GM19397 (cell line): ENCODE results near the gene CFAP77.

ENCODE experiments used
- ATAC-seq: cut with Tn5 transposase; IDR thresholded peaks from one replicate; pipeline ENCODE4 v1.9.1; 2021; ENCODE audit warnings: mild to moderate bottlenecking, moderate library complexity; ENCODE audit not compliant: unreplicated experiment

CFAP77 gene

DNA sequence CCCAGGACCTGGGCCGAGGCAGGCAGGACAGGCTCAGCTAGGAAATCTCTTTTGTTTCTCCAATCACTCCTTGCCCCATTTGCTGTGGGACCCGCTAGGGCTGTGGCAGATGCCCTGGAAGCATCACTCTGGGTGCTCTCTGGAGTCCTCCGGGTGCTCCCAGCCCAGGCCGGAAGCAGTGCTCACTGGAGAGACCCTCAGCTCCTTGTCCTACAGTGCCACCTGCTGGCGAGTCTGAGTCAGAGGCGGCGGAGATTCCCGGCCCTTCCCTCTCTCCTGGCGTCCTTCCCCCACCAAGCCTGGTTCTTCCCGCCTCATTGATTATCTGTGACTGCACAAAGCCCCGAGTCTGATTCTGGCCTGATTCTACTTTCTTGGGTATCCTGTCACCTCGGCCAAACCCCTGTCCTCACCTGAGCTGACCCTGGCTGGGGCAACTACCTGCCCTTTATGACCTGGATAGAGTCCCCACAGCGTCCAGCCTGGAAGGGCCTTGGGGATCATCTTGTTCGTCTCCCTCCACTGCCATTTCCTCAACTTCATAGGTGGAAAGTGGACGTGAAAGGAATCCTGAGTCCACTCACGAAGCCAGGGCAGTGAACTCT is 165.1 kb downstream of the CFAP77 start:
- ATAC-seq, result no peak

GRCh38 chr9:132575811-132576210 is 165.8 kb downstream of the CFAP77 start:
- no peak for ATAC-seq

DNA sequence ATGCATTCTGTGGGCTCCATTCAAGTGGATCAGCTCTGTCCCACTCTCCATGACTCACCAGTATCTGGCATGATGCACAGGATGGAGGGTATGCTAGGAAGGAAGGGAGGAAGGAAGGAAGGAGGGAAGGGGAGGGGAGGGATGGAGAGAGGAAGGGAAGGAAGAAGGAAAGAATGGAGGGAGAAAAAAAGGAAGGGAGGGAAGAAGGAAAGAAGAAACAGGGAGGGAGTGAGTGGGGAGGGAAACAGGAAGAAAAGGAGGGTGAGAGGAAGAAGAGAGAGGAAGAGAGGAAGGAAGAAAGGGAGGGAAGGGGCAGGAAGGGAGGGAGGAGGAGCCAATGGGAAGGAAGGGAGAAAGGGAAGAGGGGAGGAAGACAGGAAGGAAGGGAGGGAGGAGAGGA is 167.1 kb downstream of the CFAP77 start:
- no peak for ATAC-seq

DNA sequence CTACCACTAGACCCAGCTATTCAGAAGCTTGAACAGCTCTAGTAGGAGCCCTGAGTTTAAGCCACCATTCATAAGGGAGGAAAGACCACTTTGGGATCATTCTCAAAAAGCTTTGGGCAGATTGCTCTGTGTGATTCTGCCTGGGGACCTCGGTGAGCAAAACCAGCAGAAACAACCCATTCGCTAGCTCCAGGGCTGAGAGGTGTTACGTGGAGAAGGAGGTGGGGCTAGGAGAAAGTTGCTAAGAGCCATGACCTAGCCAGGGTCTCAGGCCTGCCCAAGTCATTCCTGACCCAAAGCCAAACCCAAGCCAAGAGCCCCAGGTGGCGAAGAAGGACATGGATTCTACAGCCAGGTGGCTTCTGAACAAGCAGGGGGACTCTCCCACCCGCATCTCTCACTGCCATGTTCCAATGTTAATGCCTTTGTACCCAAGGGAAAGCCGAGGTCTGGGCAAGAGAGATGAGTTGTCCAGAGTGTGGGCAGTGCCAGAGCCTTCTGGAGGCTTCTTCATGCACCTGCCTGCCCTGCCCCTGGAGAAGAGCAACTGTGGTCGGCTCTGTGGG is 168.4 kb downstream of the CFAP77 start:
- no peak for ATAC-seq

DNA sequence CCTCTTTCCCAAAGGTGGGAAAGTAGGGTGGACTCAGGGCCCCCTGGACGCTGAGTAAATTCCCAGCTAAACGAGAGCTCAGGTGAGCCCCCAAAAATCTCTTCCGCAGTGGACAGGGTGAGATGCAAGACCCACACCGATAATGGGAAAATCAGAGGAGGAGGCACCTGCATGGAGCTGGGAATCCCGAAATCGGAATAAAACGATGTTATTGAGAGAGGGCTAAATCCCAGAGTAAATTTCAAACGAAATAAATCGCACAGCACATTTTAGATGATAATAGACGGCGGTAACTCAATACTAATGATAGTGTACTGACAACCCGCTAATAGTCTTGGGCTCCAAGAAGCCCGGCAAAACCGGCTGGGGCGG is 169.4 kb downstream of the CFAP77 start:
- no peak for ATAC-seq

DNA sequence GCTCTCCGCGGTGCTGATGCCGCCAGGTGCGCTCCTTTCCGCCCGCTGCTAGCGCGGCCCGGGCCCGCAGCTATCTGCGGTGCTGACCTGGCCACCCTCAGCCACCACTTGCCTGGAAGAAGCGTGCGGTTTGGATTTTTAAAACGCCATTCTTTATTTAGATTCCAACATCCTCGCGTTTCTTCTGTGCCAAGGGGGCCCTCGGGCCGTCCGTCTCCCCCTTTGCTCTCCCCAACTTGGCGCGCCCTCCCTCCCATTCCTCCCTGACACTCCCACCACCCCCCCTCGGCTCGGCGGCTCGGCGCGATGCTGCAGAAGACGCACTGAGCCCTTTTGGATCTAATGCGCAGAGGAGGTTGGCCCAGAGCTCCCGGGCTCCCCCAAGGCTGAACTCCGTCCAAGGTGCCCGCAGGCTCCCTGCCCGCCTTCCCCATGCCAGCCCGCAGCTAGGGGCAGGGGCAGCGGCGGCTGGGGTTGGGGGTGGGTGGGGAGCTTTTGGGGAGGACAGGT is 172.3 kb downstream of the CFAP77 start, which contains the start of gene BARHL1:
BARHL1 (plus strand) TSS at position 331 of the 510 bp plus-strand sequence. CDS start 192 bp downstream, outside the sequence.
- ATAC-seq, result no peak

DNA sequence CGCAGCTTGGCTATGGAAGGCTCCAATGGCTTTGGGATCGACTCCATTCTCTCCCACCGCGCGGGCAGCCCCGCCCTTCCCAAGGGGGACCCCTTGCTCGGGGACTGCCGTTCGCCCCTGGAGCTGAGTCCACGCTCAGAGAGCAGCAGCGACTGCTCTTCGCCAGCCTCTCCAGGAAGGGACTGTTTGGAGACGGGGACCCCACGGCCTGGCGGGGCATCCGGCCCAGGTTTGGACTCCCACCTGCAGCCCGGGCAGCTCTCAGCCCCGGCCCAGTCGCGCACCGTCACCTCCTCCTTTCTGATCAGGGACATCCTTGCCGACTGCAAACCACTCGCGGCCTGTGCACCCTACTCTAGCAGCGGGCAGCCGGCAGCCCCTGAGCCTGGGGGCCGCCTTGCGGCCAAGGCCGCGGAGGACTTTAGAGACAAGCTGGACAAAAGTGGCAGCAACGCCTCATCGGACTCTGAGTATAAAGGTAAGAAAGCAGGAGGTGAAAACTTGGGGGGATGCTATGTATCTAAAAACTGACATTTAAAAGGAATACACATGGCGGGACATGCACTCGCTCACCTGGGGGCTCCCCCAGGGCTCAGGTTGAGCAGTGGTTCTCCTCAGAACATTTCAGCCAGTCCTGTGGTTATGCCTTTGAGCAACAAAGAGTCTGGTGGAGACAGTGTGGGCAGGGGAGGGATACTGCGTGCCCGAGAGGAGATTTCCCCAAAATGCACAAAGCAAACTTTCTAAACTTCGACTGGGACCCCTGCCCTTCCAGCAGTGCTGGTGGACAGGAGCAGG is 173.0 kb downstream of the CFAP77 start:
- no peak for ATAC-seq

GRCh38 chr9:132583584-132584304 is 173.7 kb downstream of the CFAP77 start:
- no peak for ATAC-seq

DNA sequence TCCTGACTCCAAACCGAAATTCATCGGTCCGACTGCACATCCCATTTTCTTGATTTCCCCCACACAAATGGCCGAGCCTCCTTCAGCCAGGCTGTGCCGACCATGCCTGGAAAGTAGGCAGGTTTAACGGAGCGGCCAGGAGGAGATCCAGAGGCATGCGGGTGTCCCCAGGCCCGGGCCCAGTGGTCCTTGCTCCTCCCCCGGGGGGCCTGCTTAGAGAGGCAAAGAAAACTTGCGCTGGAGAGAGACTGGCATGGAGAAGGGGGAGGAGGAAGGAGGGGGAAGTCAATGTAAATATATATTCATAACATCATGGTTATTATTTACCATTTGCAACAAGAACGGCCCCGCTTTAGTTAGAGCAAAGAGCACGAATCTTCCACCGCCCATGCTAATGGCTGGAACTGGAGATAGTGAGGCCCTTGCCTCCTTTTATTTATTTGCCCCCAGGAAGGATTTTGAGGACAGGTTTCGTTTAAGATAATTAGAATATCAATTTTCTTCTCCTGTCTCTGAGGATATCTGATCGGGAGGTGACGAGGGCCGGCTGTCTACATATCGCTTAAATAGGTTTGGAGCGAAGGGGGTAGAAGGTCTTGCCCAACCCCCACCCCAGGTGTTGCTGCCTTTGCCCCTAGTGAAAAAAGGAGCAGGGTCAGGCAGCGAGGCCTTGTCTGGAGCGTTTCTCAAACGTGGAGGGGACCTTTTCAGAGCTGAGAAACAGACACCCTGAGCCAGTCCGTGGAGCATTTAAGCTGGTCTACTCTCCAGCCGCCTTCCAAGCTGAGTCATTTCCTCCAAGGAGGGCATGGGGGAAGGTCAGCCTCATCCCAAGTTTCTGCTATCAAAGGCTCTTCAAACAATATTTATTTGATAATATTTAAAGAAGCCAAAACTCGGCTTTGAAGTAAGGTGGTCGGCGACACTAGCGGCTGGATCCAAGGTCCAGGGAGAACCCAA is 174.9 kb downstream of the CFAP77 start:
- no peak for ATAC-seq

DNA sequence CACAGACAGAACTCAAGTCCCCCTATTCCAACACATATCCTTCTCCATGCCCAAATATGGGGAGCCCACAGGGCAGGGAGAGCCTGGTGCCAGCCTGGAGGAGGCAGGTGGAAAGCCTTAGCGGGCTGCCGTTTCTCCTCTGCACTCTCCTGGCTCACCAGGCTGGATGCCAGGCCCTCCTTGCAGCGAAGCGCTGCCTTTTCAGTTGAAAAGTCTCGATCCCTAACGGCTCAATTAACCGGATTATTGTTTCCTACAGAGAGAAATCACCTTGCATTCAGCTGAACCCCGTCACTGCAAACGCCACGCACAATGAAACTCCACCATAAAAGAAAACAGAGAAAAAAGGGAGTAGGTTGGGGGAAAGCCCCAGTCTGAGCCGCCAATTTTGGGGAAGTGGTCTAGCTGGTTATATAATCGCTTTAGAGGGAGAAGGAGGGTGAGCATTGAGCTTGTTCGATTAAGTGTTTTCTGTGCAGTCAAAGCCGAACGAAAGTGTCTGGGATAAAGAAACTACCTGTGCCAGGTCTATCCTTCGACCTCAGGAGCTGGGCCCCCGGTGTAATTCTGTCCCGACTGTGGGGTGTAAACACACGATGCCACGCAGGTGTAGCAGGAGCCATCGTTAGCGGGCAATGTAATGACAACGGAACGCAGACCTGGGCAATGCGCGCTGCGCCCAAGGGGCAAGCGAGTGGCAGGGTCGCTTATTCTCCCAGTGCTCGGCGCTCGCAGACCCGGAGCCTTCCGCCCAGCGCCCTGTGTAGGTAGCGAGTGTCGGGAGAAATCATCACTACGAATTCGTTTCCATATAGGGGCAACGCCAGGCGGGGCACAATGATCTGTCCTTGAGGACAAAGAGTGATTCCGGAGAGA is 176.2 kb downstream of the CFAP77 start:
- no peak for ATAC-seq

DNA sequence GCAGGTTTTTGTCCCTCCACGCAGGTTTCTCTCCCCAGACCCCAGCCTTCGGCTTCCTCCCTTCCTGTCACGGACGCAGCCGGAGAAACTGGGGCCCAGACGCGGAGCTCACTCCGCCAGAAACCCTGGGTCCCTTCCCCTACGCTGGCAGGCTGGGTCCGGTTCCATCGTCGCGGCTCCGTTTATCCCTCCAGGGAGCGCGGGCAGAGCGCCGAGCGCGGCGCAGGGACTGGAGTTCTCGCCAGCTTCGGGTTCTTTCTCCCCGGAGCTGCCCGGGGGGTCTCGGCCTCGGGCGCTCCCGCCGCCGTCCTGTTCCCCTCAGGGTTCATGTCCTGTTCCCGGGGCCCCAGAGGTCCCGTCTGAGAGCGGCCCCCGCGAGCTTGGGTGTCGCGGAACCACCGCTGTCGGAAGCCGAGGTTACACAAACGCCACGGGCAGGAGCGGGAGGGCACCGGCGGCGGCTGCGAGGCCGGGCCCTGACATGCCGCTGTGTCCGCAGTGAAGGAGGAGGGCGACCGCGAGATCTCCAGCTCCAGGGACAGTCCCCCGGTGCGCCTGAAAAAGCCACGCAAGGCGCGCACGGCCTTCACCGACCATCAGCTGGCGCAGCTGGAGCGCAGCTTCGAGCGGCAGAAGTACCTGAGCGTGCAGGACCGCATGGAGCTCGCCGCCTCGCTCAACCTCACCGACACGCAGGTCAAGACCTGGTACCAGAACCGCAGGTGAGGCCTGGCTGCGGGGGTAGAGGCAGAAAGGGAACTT is 177.0 kb downstream of the CFAP77 start:
- no peak for ATAC-seq

DNA sequence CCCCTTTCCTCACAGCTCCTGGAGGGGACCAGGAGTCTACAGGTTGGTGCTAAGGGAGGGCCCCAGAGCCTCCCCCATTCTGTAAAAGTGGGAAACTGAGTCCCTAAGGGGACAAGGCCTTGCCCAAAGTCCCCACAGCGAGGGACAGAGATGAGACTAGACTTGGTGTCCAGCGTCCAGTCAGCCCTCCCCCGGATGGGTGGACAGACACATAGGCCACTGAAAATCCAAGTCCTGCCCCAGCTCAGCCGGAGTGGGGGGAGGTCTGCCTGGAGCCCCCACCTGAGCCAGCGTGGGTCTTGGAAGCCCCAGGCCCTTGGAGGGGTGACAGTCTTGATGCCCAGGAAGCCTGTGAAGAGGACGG is 177.6 kb downstream of the CFAP77 start:
- ATAC-seq, result no peak

DNA sequence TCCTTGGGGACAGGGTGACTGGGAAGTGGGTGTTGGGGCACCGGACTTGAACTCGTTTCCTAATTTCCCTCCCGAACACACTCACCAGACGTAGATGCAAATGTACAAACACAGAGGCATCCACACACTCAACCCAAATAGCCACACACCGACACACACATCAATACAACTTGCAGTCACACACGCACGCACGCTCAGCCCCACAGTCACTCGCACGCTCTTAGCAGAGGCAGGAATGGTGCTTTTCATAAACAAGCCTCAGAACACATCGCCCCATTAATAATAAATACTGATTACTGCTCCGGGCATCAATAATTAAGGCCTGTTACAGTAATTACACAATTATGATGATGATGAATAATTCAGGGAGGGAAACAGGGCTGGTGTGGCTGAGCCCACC is 178.1 kb downstream of the CFAP77 start:
- ATAC-seq, result no peak

GRCh38 chr9:132588501-132589147 is 178.6 kb downstream of the CFAP77 start:
- ATAC-seq, result no peak

GRCh38 chr9:132589148-132590036 is 179.4 kb downstream of the CFAP77 start:
- no peak for ATAC-seq

DNA sequence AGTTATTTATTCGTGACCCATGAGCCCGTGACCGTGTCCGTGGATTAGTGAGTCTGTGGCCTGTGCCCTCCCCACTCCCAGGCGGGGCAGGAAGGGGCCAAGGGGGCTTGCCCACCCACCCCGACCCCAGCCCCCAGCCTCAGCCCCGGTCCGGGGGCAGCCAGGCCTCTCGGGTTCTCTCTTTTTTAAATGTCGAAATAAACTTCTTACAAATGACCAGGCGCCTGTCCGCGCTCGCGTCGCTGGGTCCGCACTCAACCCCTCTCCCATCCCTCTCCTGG is 180.0 kb downstream of the CFAP77 start:
- ATAC-seq, result no peak
